ENCODE measurements around the gene ARHGEF19. TPM values are rescaled to one million over a fixed set of nuclear protein-coding genes. Genes with fewer than 3 reads are reported as not detected.

The ARHGEF19 gene

Small RNA genes within 50 kb of the gene (small RNA-seq; reads per million reads assigned to genes)
- not detected for gene MT1XP1 (ENCODE audit: insufficient read depth)

All from neuronal stem cell (in vitro differentiated cells).